Astrocyte of the spinal cord (primary cell): Measurements from ENCODE around the gene SMOC2.

Experiments
- DNase-seq: peaks from one replicate; pipeline ENCODE4 v3.0.0; 2011; ENCODE audit warnings: low read depth, low spot score
- H3K4me3 ChIP-seq: 2 replicates; pipeline ENCODE4 v1.5.1; 2011; ENCODE audit warnings: low read depth, mild to moderate bottlenecking, low read length, moderate library complexity
- CTCF ChIP-seq: IDR thresholded peaks from 2 replicates; pipeline ENCODE4 v1.5.1; 2012; ENCODE audit warnings: low read depth, mild to moderate bottlenecking, low read length, inconsistent platforms
- in situ Hi-C: cut with HindIII; loops from 2 replicates; pipeline ENCODE4 v1.10.0; 2017; ENCODE audit warnings: low sequenced_read_pairs

SMOC2 gene

GRCh38 chr6:168494726-168495125, 53.7 kb downstream of the SMOC2 start:
- in situ Hi-C loops: no loop called here
- no peak for DNase-seq
- TF ChIP-seq CTCF: no peak
- no peak overlapping the region for H3K4me3 ChIP-seq

- no peak overlapping the region for H3K4me3 ChIP-seq
- no peak for TF ChIP-seq CTCF
- no peak for DNase-seq
- in situ Hi-C loops: no loop called here
Observed at GRCh38 chr6:168495133-168495532, 54.1 kb downstream of the SMOC2 start.

- no peak for DNase-seq
- in situ Hi-C loops: no loop called here
- H3K4me3 ChIP-seq: no peak overlapping the region
- TF ChIP-seq CTCF: no peak
Observed at GRCh38 chr6:168495636-168496035, 54.7 kb downstream of the SMOC2 start.

- no peak overlapping the region for H3K4me3 ChIP-seq
- DNase-seq: no peak
- in situ Hi-C loops: no loop called here
- no peak for TF ChIP-seq CTCF
Observed at GRCh38 chr6:168496139-168496996, 55.4 kb downstream of the SMOC2 start.

GRCh38 chr6:168496997-168497331, 56.0 kb downstream of the SMOC2 start:
- DNase-seq: no peak
- no peak for TF ChIP-seq CTCF
- in situ Hi-C loops: no loop called here

GRCh38 chr6:168497381-168497780, 56.4 kb downstream of the SMOC2 start:
- in situ Hi-C loops: no loop called here
- no peak for DNase-seq
- no peak for TF ChIP-seq CTCF
- no peak overlapping the region for H3K4me3 ChIP-seq

More at GRCh38 chr6:168496997-168497331, 56.0 kb downstream of the SMOC2 start:
- H3K4me3 ChIP-seq: no peak overlapping the region
